Fibroblast of lung (primary cell): ENCODE results near the gene RPAIN.

Source experiments
- CTCF ChIP-seq, 2 donors: IDR thresholded peaks in 1 of 2; conservative IDR thresholded peaks in 1 of 2; 1 replicate in 1 of 2; 2 replicates in 1 of 2; pipeline ENCODE4 v1.5.1; 2011 to 2012; ENCODE audit warnings: low read length in 2 of 2, control low read depth in 1 of 2, inconsistent platforms in 1 of 2, low read depth in 1 of 2, mild to moderate bottlenecking in 1 of 2
- EZH2 ChIP-seq: IDR thresholded peaks from 2 replicates; pipeline ENCODE4 v1.5.1; 2012; ENCODE audit warnings: low read length, control low read depth, mild to moderate bottlenecking; ENCODE audit errors: missing control alignments

DNA sequence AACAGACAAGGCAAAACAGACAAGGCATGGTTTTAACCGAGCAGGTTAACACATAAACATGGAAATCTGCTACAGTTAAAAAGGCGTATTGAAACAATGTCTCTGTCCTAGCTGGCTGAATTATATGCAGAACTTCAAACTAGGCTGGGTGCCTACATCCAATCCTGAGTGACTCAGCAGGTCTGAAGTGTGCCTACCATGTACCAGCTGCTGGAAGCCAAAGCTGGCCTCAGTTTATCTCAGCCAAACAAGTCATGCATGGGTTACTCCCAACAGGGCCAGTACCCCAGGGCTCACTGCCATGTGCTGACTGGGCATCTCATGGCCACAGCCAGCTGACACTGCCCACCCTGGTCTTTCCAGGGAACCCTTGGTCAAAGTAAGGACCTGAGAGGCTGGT is 15.0 kb downstream of the RPAIN start:
- TF ChIP-seq CTCF (conservative IDR thresholded peaks at IDR 0.05 in 1 of 2, IDR thresholded peaks at IDR 0.05 in 1 of 2; ENCODE audit: low read depth in 1 of 2, low read length in 2 of 2) (no peak), EZH2 (no peak)
